Measurements from ENCODE around the gene SMARCC2. TPM values are rescaled to one million over a fixed set of nuclear protein-coding genes. Genes with fewer than 3 reads are reported as not detected.
A peak's percentile ranks its signal among the peaks of the same experiment; 100 is the strongest.

SMARCC2 gene
- total RNA-seq, 8 experiments from 2014 or later: 18.1 to 110 (median 77.9) TPM

DNA sequence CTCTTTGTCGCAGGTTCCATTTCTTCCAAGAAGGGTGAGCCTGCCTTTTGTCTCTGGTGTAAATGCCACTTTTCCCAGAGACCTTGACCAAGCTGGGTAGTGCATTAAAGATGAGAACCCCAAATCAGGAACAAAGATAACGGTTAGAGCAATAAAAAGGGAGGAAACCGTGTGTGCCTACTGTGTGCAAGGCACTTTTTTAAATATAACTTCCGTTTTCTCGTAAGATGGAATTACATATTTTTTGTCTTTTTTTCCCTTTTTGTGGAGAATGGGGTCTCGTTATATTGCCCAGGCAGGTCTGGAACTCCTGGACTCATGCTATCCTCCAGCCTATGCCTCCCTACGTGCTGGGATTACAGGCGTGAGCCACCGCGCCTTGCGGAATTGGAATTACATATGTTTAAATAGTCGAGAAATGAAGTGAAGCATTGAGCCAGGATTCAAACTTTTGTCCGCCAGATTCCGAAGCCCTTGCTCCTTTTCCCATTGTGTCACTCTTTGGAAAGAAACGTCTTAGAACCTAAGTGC is 34.4 kb upstream of the SMARCC2 start:
- H3K4me1 ChIP-seq (replicated peaks in 1 of 2): peaks cover 8 to 26% of the 10 kb centered on the region in 2 donors
- in situ Hi-C loops (cut with MboI; ENCODE audit: low pct_unique_long_range_greater_than_20kb in 2 of 9, low sequenced_read_pairs in 9 of 9, unreplicated experiment in 9 of 9): no loop called here
- peak overlapping the region; percentile 11 to 60 (median 49) for H3K4me3 ChIP-seq
- WGBS, 10 experiments: 3 to 95% (median 58%) methylated on average over 4 to 15 of the region's 15 CpGs; no CpG with 5 or more reads in 1 of the 10 experiments
- ATAC-seq (replicated peaks in 6 of 8): peak in 3 of 8 experiments; percentile 0 to 5 (median 2)
- H3K27ac ChIP-seq: peak overlapping the region; percentile 32 to 55

DNA sequence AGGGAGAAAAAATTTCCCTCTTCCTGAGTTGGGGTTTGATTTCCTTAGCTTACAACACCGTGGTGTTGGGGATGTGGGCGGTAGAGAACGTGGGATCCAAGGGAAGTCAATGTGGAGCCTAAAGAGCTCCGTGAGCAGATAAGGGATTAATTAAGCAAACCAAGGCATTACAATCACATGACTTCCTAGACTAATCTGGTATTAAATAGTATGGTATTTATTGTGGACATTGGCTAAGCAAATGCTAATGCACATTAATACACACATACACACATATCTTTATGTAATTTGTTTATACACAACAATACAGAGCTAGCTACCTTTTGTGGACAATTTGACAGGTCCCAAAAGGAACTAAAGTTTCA is 33.2 kb upstream of the SMARCC2 start:
- Histone ChIP-seq H3K27ac (peak overlapping the region; percentile 93 to 98), H3K4me1 (replicated peaks in 1 of 2) (peaks cover 8 to 26% of the 10 kb centered on the region in 2 donors), H3K4me3 (peak overlapping the region; percentile 58 to 95 (median 70))
- ATAC-seq (replicated peaks in 6 of 8): no peak
- in situ Hi-C loops (cut with MboI; ENCODE audit: low pct_unique_long_range_greater_than_20kb in 2 of 9, low sequenced_read_pairs in 9 of 9, unreplicated experiment in 9 of 9): no loop called here
- WGBS, 10 experiments: 0 to 53% (median 30%) methylated on average over 1 to 4 of the region's 4 CpGs; no CpG with 5 or more reads in 5 of the 10 experiments

DNA sequence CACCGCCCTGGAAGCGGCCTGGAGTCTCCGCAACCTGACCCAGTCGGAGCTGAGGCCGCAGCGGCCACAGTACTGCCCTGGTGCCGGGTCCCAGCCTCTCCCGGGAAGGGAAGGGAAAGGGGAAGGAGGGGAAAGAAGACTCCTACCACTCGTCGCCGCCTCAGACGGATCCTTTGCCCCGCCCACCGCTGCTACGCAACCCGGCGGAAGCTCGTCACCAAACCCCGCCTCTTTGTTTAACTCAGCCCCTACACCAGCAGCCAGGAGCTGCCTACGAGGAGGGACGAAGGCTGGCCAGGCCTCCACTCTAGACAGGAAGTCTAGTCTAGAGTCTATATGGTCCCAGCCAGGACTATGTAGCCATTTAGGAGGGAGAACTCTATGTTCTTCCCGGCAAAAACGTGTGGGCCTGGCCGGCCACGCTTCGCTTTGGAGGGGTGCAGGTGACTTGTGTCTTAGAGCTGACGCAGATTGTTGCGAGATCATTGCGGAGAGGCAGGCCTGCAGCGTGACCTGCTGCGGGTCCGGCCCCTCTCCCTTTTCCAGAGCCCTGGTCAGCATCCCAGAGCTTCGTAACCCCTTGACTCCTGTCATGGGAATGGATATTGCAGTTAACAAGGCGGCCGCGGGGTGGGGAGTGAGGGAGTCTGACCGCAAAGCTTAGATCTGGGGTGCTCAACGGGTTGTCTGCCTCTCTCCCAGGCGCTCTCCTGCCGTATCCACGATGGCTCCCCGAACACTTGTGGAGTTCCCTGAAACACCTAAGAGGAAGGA is 32.7 kb upstream of the SMARCC2 start, which contains the start of gene RNF41:
Gene RNF41 (minus strand): TSS at position 166 of the 774 bp plus-strand sequence. CDS start 7,875 bp downstream, outside the sequence.
- H3K4me3 ChIP-seq: peak within 1 kb of the TSS; percentile 58 to 95 (median 70)
- in situ Hi-C loops (cut with MboI; ENCODE audit: low pct_unique_long_range_greater_than_20kb in 2 of 9, low sequenced_read_pairs in 9 of 9, unreplicated experiment in 9 of 9): no loop called here
- 0 to 11% (median 0%) methylated on average over 2 to 11 of the region's 42 CpGs; no CpG with 5 or more reads in 4 of the 10 experiments for WGBS, 10 experiments
- peak; percentile 74 to 84 (median 80) for ATAC-seq (replicated peaks in 6 of 8)
- peaks cover 8 to 26% of the 10 kb centered on the region in 2 donors for H3K4me1 ChIP-seq (replicated peaks in 1 of 2)
- peak within 1 kb of the TSS; percentile 93 to 98 for H3K27ac ChIP-seq

DNA sequence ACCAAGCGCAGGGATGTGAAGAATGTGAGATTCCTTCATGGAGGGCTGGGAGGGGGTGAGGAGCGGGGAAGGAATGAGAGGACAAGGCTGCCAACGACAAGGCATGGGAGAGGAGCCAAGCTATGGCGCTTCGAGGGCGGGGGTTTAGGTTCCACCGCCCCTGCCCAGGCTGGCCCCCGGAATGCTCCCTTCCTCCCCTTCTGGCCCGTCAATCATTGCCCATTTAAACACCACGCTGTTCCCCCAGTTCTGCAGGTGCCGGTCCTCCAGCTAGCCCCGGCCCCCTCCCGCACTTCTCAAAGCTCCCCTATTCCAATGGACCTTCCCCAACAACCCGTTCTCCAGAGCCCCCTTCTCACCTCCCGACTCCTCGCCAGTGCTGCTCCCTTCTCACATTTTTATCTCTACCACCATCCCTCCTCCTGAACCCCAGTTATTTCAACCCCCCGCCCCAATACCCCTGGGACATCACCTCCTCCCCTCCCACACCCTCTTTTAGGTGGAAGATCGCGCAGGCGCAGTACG is 32.0 kb upstream of the SMARCC2 start:
- WGBS, 10 experiments: 0% methylated on average over 1 of the region's 21 CpGs; no CpG with 5 or more reads in 9 of the 10 experiments

DNA sequence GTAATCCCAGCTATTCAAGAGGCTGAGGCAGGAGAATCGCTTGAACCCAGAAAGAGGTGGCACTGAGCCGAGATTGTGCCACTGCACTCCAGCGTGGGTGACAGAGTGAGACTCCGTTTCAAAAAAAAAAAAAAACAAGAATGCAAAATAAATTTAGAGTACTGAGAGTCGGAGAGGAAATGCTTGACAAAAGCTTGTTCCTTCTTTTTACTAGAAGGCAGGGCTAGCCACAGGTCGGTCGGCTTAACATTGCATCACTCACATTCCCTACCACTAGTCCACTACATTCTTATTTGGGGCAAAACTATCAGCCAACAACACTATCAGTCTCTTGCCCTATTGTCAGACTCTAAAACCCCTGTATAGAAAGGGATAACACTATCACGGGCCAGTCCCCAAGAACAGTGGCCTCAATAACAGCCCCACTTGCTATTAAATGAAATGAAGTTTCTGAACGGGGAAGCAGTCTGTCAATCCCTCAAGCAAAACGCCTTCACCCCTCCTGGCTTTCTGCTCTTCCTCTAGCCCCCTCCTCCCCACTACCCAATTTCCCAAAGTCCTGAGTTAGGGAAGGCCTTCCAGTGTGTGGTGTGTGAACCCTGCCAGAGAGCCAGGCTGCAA is 31.4 kb upstream of the SMARCC2 start:
- Histone ChIP-seq H3K4me3 (peak overlapping the region; percentile 58 to 95 (median 70)), H3K27ac (peak overlapping the region; percentile 93 to 98), H3K4me1 (replicated peaks in 1 of 2) (peaks cover 8 to 26% of the 10 kb centered on the region in 2 donors)
- in situ Hi-C loops (cut with MboI; ENCODE audit: low pct_unique_long_range_greater_than_20kb in 2 of 9, low sequenced_read_pairs in 9 of 9, unreplicated experiment in 9 of 9): no loop called here
- 0 to 41% (median 8%) methylated on average over 1 to 9 of the region's 10 CpGs; no CpG with 5 or more reads in 1 of the 10 experiments for whole genome bisulfite sequencing, 10 experiments
- ATAC-seq (replicated peaks in 6 of 8): no peak

More for the DNA sequence above, 32.0 kb upstream of the SMARCC2 start:
- peak overlapping the region; percentile 93 to 98 for H3K27ac ChIP-seq
- in situ Hi-C loops (cut with MboI; ENCODE audit: low pct_unique_long_range_greater_than_20kb in 2 of 9, low sequenced_read_pairs in 9 of 9, unreplicated experiment in 9 of 9): no loop called here
- peaks cover 8 to 26% of the 10 kb centered on the region in 2 donors for H3K4me1 ChIP-seq (replicated peaks in 1 of 2)
- peak; percentile 2 to 13 (median 8) for ATAC-seq (replicated peaks in 6 of 8)
- peak overlapping the region; percentile 58 to 95 (median 70) for H3K4me3 ChIP-seq

DNA sequence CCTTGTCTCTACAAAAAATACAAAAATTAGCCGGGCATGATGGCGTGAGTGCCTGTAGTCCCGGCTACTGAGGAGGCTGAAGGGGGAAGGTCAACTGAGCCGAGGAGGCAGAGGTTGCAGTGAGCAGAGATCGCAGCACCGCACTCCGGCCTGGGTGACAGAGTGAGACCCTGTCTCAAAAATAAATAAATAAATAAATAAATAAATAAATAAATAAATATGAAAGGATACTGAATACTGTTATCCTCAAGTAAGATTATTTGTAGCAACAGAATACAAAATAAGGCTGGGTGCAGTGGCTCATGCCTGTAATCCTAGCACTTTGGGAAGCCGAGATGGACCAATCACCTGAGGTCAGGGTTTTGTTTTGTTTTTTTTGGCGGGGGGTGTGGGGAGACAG is 30.6 kb upstream of the SMARCC2 start:
- in situ Hi-C loops (cut with MboI; ENCODE audit: low pct_unique_long_range_greater_than_20kb in 2 of 9, low sequenced_read_pairs in 9 of 9, unreplicated experiment in 9 of 9): no loop called here
- H3K27ac ChIP-seq: no peak overlapping the region
- ATAC-seq (replicated peaks in 6 of 8): no peak
- WGBS, 10 experiments: 89 to 100% (median 99%) methylated on average over 1 to 9 of the region's 9 CpGs; no CpG with 5 or more reads in 4 of the 10 experiments
- no peak overlapping the region for H3K4me3 ChIP-seq
- peaks cover 4 to 21% of the 10 kb centered on the region in 2 donors for H3K4me1 ChIP-seq (replicated peaks in 1 of 2)

DNA sequence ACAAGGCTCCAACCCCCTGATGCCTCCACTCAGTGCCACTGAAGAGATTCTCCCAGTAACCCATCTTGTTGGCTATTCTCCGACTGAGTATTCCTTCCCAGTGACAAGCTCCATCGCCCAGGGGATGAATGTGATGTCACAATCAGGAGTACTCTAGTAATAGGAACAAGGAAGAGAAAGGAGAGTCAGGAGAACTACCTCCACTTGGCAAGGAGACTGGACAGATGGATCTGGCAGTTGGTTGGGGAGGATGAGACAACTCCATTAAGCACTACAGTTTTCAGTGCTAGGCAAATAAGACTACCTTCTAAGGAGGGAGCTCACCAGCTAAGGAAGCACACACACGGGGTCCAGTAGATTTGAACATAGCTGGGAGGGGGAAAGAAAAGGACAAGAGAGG is 27.2 kb upstream of the SMARCC2 start:
- WGBS, 10 experiments: 40 to 100% (median 81%) methylated on average over 1 to 2 of the region's 3 CpGs; no CpG with 5 or more reads in 2 of the 10 experiments
- H3K4me1 ChIP-seq (replicated peaks in 1 of 2): peaks cover 0 to 8% of the 10 kb centered on the region in 2 donors
- H3K27ac ChIP-seq: no peak overlapping the region
- ATAC-seq (replicated peaks in 6 of 8): no peak
- H3K4me3 ChIP-seq: no peak overlapping the region
- in situ Hi-C loops (cut with MboI; ENCODE audit: low pct_unique_long_range_greater_than_20kb in 2 of 9, low sequenced_read_pairs in 9 of 9, unreplicated experiment in 9 of 9): no loop called here

DNA sequence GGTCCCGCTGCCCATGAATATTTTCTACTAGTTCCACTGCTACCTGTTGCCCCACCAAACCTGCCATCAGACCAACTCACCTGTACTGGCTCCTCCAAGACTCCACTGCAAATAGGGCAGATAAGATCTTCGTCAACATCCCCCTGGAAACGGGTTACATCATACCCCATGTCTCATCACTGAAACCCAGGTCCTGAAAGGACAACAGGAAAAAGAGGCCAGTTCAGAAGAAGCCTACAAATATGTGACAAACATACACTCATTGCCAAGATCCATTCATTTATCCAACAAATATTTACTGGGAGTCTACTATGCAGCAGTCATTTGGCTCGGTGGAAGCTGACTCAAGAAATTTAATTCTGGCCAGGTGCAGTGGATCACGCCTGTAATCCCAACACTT is 24.6 kb upstream of the SMARCC2 start:
- no peaks in the 10 kb centered on the region for H3K4me1 ChIP-seq (replicated peaks in 1 of 2)
- in situ Hi-C loops (cut with MboI; ENCODE audit: low pct_unique_long_range_greater_than_20kb in 2 of 9, low sequenced_read_pairs in 9 of 9, unreplicated experiment in 9 of 9): no loop called here
- H3K4me3 ChIP-seq: no peak overlapping the region
- WGBS, 10 experiments: 80 to 100% (median 92%) methylated on average over 1 to 5 of the region's 5 CpGs; no CpG with 5 or more reads in 3 of the 10 experiments
- no peak overlapping the region for H3K27ac ChIP-seq
- ATAC-seq (replicated peaks in 6 of 8): no peak

DNA sequence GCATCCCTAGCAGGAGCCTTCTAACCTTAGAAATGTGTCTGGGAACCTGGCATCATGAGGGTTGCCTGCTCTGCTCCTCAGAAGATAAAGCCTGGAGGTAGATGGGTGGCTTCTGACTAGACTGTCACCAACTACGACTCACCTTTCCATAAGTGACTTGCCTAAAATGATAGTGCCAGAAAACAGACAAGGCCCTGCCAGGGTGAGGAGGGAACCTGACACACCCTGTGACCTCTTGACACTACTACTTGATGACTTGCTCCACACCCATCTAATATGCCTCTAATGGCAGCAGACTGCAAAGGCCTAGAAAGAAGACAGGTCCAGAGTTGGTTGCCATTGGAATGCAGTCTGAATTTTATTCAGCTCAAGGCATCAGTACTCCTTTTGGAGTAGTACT is 23.1 kb upstream of the SMARCC2 start:
- peak in 2 of 8 experiments; percentile 53 to 78 for ATAC-seq (replicated peaks in 6 of 8)
- no peak overlapping the region for H3K4me3 ChIP-seq
- in situ Hi-C loops (cut with MboI; ENCODE audit: low pct_unique_long_range_greater_than_20kb in 2 of 9, low sequenced_read_pairs in 9 of 9, unreplicated experiment in 9 of 9): no loop called here
- no peak overlapping the region for H3K27ac ChIP-seq
- WGBS, 10 experiments: 100% methylated on average over 1 of the region's 1 CpG; no CpG with 5 or more reads in 9 of the 10 experiments
- no peaks in the 10 kb centered on the region for H3K4me1 ChIP-seq (replicated peaks in 1 of 2)

DNA sequence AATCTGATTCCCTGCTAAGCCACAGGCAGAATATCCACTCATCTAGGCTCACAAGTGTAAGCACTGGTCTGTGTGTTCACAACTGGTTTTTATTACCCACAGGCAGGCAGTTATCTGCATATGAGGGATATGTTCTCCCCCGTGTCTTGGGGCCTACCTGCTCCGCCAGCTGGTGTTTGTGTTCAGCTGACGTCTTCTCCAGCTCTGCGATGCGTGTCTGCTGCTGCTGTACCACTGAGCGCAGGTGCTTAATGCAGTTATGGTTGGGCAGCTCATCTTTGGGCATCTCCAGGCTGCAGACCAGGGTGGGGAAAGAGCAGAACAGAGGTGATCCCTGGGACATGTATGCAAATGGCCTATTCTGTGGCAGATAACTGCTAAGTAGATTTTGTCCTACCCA is 18.7 kb upstream of the SMARCC2 start:
- H3K4me1 ChIP-seq (replicated peaks in 1 of 2): no peaks in the 10 kb centered on the region
- WGBS, 10 experiments: 40 to 100% (median 94%) methylated on average over 1 to 5 of the region's 6 CpGs; no CpG with 5 or more reads in 2 of the 10 experiments
- H3K4me3 ChIP-seq: no peak overlapping the region
- no peak for ATAC-seq (replicated peaks in 6 of 8)
- in situ Hi-C loops (cut with MboI; ENCODE audit: low pct_unique_long_range_greater_than_20kb in 2 of 9, low sequenced_read_pairs in 9 of 9, unreplicated experiment in 9 of 9): no loop called here
- no peak overlapping the region for H3K27ac ChIP-seq

DNA sequence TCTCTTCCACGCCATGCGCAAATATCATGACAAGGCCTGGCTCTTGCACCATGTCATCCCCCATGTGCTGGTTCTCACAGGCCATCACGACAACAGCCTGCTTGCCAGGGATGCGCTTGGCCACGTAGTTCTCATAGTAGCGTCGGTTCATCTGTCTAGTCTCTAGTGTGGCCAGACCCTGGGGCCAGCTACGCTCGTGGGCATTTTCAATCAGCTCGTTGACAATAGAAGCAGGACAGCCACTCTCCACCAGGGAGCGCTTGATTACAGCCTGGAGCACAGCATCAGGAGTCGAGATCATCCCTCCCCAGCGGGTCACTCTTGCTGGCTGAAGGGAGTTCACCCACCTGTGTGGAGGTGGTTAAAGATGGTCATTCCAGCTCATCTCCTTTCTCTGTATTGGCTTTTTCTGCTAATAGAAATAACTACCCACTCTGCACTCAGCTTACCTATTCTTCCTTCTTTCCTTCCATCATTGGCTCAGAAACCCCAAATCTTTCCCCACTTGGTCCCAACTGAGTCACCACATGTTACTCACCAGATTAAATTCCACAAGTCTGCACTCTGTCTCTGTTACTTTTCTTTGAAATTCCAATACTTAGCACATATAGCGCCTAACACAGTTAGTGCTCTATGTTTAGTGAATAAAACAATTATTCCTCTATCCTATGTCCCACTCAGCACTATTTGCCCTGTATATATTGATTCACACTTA is 17.3 kb upstream of the SMARCC2 start:
- Histone ChIP-seq H3K4me1 (replicated peaks in 1 of 2) (no peaks in the 10 kb centered on the region), H3K4me3 (no peak overlapping the region), H3K27ac (no peak overlapping the region)
- in situ Hi-C loops (cut with MboI; ENCODE audit: low pct_unique_long_range_greater_than_20kb in 2 of 9, low sequenced_read_pairs in 9 of 9, unreplicated experiment in 9 of 9): no loop called here
- 27 to 100% (median 62%) methylated on average over 1 to 14 of the region's 14 CpGs; no CpG with 5 or more reads in 1 of the 10 experiments for WGBS, 10 experiments
- peak; percentile 77 to 92 (median 87) for ATAC-seq (replicated peaks in 6 of 8)

DNA sequence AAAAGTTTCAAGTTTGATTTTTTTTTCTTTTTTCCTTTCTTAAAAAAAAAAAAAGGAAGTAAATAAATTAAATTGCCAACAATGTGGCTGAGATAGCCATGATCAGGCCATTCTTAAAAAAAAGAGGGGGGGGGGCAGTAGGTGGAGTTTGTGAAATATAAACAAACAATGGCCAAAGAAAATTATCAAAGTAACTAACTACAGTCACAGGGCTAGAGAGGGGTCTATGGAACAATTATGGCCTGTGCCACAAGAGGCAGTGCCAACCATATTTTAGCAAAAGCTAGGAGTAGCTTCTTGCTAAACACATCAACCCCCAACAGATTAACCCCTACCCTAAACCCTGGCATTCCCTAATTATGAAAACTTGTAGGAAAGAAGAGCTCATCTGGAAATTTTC is 16.2 kb upstream of the SMARCC2 start:
- Histone ChIP-seq H3K4me3 (no peak overlapping the region), H3K27ac (no peak overlapping the region), H3K4me1 (replicated peaks in 1 of 2) (no peaks in the 10 kb centered on the region)
- in situ Hi-C loops (cut with MboI; ENCODE audit: low pct_unique_long_range_greater_than_20kb in 2 of 9, low sequenced_read_pairs in 9 of 9, unreplicated experiment in 9 of 9): no loop called here
- ATAC-seq (replicated peaks in 6 of 8): peak in 1 of 8 experiments; percentile 55
